HG03521 (cell line): ENCODE measurements around the gene RPTOR.
"Not testable (repeated sequence)": the region's sequence is repeated elsewhere in the genome, so short reads cannot be mapped to it uniquely, and the experiment has no call there.

Experiments
- ATAC-seq: cut with Tn5 transposase; IDR thresholded peaks from one replicate; pipeline ENCODE4 v1.9.1; 2021; ENCODE audit warnings: mild to moderate bottlenecking, moderate library complexity; ENCODE audit not compliant: unreplicated experiment

Gene RPTOR

DNA sequence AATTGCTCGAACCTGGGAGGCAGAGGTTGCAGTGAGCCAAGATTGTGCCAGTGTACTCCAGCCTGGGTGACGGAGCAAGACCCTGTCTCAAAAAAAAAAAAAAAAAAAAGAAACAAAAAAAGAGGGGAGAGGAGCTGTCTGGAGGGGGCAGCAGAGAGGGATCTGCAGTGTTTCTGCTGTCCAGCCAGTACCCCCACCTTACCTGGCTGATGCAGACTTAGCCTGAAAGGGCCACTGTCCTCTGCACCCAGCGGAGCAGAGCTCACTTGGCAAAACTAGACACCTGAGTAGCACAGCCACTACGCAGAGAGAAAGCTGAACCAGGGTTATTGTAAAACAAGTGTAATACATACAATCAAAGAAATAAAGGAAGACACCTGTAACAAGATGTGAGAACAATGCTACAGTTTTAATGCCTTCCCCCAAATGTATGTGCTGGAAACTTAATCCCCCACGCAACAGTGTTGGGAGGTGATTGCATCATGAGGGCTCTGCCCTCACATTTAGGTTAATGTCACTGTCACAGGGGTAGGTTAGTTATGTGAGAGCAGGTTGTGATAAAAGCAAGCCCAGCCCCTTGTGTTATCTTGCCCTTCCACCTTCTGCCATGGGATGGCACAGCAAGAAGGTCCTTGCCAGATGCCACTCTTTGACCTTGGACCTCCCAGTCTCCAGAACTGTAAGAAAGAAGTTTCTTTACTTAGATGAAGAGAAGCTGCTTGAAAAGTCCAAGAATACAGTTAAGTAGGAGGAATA, 211.2 kb downstream of the RPTOR start:
- ATAC-seq, result no peak

DNA sequence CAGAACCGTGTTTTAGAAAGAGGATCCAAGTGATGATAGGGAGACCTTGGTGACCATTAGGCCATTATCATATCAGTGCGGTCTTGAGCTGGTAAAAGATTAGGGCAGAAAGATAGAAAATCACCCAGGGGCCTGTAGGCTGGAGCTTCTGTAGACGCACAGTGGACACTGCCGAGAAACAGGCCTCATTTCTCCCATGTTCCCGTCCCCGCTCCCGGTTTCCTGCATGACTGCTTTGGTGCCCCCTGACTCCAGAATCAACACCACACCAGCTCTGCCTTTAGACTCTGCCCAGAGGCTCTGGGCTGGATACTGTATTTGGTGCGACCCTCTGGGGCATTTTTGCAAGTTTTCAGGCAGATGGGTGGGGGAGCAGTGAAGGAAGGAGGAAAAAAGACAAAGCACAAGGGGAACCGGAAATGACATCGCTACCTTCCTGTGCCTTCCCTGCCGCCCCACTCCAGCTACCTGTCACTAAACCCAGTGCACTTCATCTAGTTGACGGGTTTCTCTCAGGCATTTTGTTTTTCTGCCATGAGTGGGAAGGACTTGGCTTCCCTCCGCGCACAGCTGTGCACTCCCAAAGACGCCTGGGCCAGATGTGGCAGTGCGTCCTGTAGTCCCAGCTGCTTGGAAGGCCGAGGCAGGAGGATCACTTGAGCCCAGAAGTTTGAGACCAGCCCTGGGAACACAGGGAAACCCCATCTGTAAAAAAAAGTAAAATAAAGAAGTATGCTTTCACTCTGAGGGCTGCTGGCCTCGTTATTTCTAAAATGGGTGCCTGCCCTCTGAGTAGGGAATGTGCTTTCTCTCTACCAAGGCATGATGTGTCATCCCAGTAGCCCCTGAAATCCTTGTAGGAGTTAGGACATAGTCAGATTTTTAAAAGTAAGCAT, 214.1 kb downstream of the RPTOR start:
- ATAC-seq, result no peak

DNA sequence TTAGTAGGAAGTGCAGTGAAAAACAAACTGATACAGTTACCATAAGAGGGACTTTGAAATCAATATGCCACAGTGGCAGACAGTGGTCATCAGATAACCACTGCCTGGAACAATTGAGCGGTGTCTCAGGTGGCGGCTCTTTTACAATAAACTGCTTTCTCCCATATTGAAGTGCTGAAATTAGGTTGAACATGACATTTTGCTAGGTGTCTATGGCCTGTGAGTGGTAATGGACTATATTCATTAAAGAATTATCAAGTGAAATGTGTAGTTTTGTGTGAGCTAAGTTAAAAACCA, 214.7 kb downstream of the RPTOR start:
- ATAC-seq, result no peak

DNA sequence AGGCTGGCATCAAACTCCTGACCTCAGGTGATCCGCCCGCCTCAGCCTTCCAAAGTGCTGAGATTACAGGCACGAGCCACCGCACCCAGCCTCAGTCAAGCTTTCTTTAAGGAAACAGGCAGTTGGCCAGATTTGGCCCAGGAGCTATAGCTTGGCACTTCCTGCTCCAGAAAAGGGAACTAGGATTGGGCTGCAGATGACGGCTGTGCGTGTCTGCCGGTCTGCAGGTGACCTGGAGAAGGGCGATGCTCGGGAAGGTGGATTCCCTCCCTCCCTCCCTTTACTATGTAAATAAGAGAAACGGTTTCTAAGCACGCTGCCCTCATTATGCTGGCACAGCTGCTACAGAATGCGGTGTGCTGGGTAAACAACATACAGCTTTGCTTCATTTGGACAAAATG, 215.9 kb downstream of the RPTOR start:
- ATAC-seq, result no peak

DNA sequence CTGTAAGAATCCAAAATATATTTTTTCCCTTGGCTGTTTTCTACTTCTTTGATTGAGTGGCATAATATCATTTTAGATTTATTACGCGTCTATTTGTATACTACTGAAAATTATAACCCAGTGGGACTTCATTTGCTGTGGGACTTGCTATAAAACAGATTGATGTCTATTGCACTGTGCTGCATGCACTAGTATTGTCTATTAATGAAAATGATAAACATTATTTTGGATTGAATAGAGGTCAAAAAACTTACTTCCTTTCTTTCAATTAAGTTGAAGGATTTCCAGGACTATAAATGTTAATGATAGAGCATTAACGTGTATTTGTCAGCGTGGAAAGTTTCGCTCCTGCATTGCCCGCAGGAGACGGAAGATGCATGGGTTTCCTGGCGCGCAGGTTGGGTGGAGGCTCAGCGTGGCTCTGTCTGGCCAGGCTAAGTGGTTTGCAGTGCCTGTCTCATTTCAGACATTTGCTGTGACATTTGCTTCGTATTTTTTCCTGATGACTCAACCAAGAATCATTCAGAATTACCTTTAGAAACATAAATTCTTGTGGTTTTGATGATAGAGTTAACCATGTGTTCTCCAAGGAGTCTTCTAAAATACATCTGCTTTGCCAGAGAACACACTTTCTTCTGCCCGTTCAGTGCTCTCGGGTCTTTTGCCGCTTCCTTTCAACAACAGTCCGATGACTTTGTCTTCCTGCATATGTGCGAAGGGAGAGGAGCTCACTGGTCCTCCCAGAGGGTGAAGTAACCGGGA, 216.7 kb downstream of the RPTOR start:
- ATAC-seq, result no peak

DNA sequence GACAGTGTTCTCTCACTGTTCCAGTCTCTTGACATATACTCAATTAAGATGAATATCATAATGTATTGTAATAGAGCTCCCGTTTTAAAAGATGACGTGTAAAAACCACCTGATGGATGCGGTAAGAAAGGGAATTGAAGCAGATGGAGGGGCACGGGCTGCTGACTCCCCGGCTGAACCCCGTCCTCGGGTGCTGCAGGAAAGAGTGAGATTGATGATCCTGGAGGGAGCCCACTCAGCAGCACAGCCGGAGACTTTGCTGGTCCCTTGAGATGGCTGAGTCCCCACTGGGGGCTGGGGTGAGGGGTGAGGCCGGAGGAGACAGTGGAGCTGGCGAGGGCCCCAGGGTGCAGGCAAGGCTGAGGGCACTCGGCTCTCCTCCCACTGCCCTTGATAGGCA, 217.4 kb downstream of the RPTOR start:
- no peak for ATAC-seq

DNA sequence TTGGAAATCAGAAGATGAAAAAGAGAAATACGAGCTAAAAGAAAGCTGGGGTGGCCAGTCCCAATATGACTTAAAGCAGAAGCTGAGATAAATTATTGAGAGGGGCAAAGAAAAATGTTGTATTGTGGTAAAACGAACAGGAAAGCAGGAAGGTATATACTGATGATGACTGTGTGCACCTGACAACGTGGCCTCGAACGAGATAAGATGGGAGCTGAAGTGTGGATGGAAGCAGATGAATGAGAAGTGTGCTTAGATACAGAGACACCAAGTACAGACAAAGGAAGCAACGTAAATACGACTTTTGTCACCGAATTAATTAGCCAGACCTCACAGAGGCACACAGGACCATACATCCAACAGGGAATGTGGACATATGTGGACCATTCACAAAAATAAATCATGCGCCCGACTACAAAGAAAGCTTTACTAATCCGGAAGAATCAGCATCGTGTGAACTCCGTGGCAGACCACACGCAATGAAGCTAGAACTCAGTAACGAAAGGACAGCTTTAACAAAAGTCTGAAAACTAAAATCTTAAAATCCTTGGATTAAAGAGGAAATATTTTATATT, 218.7 kb downstream of the RPTOR start:
- ATAC-seq, result no peak

DNA sequence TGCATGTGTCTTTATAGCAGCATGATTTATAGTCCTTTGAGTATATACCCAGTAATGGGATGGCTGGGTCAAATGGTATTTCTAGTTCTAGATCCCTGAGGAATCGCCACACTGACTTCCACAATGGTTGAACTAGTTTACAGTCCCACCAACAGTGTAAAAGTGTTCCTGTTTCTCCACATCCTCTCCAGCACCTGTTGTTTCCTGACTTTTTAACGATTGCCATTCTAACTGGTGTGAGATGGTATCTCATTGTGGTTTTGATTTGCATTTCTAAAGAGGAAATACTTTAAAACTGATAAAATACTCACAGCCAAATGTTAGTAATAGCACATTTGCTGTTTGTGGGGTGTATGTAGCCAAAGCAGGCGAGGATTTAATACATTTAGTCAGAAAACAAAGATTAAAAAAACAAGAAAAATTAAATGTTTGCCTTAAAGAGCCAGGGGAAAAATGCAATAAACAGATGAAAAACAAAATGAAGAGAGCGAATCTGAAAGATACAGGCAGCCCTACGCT, 220.0 kb downstream of the RPTOR start:
- not testable (repeated sequence) for ATAC-seq

DNA sequence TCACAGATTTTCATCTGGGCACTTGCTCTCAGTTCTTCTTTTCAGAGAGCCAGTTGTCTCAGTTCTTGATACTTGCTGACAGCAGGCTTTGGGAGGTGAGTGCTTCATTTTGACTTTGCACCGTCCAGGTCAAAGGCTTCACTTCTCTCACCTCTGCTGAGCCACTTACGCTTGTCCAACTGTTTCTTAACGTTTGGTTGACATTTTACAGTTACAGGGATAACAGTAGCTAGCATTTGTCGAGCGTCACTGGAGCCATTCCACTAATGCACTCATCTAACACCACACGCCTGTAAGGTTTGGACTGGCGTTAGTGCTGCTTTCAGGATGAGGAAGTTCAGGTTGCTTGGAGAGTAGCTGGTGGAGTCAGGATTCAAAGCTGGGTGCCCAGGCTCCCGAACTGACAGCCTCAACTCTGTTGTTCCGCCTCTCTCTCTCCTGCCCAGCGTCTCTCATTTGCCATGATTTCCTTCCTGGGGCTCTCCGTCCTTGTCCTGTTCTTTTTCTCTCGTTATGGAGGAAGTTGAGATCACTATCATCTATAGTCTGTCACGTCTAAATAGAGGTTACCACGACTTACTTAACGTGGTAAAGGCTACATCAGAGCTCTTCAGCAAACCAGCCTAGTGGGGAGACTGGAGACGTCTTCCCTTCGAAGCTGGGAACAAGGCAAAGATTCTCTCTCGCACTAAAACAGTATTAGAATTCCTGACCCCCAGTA, 220.8 kb downstream of the RPTOR start:
- no peak for ATAC-seq

DNA sequence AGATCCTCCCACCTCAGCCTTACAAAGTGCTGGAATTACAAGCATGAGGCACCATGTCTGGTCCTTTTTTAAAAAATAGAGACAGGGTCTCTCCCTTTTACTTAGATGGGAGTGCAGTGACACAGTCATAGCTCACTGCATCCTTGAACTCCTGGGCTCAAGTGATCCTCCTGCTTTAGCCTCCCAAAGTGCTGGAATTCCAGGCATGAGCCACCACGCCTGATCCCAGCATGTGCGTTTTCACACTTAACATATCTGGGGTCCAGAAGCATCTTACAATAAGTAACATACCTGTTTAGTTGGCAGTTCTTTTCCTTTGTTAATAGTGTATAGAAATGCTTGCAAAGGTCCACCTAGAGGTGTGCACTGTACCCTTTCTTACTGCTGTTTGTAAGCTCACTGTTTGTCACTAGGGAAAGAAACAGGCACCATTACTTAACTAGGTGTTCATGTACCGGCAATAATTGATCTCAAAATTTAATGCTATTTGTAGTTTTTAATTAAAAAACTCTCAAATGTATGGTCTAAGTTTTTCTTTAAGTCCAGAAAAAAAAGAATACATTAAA, 221.7 kb downstream of the RPTOR start:
- no peak for ATAC-seq

DNA sequence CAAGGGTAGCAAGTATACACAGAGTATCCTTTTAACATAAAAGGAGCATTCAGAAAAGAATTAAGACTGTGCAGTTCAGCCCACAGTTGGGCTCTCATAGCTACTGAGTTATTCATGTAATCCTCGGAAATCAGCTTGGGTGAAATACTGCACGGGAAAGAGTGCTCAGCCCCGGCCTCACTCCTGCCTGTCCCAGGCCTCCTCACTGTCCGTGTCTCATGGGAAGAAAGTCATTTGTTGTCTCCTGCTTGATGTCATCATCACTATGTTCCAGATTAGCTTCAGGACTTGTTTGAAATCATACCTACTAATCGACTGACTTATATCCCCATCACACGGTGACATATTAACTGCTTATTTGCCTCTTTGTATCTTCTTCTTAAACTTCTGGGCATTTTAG, 223.8 kb downstream of the RPTOR start:
- ATAC-seq, result no peak

DNA sequence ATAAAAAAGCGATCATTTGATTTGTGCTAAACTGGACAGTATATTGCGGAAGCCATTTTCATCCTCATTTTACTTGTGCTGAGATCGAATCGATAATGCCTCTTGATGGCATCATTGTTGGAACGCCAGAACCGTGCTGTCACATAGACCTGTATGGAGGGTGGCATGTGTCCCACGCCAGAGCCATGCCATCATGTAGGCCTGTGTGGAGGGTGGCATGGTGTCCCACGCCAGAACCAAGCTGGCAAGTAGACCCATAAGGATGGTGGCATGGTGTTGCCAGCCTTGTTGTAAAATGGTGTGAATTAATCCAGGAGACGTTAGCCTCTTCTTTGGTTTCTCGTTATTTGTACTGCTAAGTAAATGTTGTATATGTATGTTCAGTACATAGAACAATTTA, 224.3 kb downstream of the RPTOR start:
- ATAC-seq, result no peak

DNA sequence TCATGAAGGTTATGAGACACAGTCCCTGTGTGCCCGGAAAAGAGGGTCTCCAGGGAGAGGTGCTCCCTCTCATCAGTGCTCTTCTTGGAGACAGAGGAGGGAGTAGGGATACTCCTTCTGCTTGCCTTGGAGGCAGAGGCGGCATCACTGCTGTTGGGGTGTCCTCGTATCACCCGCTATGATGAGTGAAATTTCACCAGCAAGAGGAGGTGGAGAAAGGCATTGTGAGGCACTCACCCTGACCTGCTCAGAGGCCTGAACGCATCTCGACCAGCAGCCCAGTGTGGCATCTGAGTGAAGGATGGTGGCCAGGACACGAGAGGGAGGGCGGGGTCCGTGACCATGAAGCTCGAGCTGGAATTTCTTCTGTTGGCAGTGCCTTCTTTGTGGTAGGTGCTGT, 224.9 kb downstream of the RPTOR start:
- ATAC-seq, result no peak

DNA sequence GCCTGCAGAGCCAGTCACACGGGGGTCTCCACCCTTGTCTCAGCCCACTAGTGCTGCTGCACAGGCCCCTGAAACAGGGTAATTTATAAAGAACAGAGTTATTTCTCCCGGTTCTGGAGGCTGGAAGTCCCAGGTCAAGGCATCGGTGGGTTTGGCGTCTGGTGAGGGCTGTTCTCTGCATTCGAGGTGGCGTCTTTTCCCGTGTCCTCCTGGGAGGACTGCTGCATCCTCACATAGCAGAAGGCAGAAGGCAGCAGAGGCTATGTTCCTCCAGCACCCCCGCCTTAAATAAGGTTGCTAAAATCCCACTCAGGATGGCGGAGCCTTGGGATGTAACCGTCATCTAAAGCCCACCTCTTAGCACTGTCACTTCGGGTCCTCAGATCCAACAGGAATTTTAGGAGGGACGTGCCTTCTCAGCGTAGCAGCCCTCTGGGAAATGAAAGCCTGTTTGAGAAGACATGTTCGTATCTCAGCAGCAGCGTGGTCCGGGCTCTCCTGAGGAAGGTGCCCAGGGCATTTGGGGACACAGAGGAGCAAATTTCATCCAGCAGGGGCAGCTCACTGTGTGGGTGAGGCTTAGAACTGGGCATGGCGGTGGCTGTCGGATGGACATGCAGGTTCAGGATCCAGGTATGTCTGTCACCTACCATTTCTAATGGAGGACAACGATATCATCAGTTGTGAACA, 225.4 kb downstream of the RPTOR start:
- no peak for ATAC-seq

DNA sequence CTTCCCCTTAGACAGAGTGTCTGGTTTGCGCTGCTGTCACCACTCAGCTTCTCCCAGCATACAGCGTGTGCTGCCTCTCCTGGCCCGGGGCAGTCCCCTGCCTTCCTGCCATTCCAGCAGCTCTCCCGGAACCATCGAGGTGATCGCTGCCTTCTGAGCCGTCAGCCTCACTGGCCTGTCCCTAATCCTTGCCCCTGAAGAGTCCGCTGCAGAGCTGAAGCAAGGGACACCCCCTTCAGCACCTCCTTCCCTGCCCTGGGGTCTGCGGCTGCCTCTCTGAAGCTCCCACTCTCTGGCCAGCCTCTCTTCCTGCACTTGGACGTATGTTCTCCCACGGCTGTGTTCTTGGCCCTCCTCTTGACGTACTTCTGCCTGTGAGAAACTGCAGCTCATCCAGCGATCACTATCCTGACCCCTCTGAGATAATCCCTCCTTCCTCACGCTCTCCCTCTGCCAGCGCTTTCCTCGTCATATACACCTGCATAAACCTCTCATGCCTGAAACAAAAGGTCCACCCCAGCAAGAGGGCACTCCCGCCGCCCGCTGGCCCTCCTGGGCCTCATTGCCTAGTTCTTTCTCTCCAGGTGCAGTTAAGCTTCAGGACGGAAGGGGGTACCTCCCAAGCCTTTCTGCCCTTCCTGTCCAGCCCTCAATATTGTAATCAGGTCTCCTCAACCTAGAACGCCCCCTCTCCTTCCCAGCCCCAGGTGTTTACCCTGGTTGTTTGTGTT, 226.4 kb downstream of the RPTOR start:
- no peak for ATAC-seq

DNA sequence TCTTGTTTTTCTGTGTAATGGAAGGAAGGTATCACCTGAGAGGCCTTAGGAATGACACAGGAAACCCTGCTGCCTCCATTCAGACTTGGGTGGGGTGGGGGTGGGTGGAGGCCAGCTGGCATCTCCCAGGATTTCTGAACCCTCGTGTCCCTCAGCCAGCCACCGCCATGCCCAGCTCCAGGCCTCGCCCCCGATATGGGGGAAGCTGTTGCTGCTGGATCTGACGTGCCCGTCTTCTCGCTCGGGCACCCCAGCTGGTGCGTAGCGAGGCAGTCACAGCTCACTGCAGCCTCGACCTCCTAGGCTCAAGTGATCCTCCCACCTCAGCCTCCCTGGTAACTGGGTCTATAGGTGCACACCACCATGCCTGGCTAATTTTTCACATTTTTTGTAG, 227.0 kb downstream of the RPTOR start:
- no peak for ATAC-seq

DNA sequence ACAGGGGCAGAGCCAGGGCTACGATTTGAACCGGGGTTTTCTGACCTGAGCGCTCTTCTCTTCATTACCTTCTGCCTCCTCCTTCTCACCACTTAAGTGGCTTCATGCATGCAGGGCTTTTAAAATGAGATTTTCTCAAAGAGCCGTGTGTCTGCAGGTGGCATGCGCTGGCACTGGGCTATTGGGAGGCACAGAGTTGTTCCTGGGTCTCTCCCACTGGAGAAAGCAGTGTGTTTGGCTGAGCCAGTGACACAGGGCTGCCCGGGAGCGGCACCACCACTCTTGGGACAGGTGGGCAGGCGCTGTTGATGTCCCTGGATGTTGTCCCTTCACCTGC, 228.2 kb downstream of the RPTOR start:
- no peak for ATAC-seq

DNA sequence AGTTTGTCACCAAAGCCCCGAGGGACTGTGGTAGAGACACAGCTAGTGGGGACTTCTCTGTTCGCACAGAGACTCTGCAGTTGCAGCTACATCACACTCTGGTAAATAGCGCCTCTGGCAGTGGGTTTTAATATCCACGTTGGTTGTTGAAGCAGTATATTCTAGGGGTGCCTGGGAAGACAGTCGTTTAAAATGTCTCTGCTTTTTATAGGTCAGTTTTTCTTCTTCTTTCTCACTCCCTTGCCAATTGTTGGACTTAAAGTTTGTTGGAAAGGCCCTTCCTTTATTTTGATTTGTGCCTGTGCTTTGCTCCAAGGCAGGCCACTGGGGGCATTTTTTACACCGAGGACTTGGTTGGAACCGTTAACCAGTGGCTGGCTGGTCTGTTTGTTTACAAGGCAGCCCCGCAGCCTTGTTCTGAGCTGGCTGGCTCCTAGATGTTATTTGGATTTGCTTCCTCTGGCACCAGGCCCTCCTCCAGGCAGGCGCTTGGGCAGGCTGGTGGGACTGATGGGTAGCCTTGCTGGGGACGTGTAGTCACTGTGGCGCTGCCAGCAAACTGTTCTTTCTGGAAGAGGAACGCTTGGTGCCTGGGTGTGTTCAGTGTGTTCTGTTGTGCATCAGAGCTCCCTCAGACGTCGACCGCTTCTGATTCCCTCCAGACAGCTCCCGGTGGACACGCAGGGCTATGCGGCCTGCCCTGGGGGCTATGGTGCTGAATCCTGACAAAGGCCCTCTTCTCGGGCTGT, 228.8 kb downstream of the RPTOR start:
- no peak for ATAC-seq
